HG02798 (cell line): Measurements from ENCODE around the gene BHLHA15.

Experiments
- ATAC-seq: cut with Tn5 transposase; IDR thresholded peaks from one replicate; pipeline ENCODE4 v1.9.1; 2021; ENCODE audit warnings: mild to moderate bottlenecking; ENCODE audit not compliant: unreplicated experiment, poor library complexity

Gene BHLHA15

DNA sequence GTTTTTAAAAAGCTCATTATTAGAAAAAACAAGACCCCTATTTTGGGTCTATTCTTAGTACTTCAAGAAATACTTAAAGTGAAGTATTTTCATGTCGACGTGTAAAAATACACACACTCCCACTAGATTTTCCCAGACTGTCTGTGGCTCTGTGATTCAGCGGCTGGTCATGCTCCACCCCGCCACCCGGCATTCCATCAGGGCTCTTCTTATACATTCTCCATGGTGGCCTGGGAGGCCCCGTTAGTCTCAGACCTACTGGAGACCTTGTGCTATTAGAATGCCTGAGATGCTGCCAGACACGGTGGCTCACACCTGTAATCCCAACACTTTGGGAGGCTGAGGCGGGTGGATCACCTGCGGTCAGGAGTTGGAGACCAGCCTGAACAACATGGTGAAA is 27.7 kb downstream of the BHLHA15 start:
- ATAC-seq = no peak

DNA sequence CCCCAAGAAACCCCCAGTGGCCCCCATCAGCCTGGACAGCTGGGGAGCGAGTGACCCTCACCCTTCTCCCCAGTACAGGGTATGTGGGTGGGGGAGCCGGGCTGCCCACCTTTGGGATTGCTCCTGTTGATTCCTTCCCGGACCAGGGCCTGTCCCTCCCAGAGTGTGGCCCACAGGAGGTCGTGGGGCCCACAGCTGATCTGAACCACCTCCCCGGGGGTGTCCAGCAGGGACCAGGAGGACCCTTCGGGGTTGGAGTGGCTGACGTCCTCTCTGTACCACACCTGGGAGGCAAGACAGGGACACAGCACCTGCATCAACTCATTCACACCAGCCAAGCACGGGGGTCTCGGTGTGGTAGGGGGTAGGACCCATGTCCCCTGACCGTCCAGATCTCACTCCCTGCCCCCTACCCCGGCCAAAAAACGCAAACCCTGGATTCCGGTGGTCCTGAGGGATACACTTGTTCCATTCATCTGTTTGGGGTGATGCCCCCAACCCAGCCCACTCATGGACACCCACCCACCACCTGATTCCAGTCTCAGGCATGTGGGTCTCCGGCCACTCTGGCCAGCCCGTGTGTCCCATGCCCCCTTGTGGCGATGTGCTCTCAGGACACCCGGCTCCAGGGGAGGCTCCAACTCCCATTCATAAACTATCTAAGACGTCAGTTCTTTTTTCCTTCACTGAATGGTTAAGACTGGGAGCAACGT is 29.9 kb downstream of the BHLHA15 start:
- ATAC-seq = no peak

- ATAC-seq = no peak
Observed at GRCh38 chr7:98241674-98242241, 30.5 kb downstream of the BHLHA15 start.

GRCh38 chr7:98242342-98242741 is 31.1 kb downstream of the BHLHA15 start:
- ATAC-seq = no peak

DNA sequence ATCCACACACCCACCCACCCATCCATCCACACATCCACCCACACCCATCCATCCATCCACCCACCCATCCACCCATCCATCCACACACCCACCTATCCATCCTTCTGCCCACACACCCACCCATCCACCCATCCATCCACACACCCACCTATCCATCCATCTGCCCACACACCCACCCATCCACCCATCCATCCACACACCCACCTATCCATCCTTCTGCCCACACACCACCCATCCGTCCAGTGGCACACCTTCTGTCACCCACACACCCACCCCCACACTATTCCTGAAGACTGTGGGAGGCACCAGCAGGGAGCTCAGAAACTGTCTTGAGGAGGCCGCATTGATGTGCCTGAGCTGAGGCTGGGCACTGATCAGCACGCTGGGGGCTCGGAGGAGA is 31.7 kb downstream of the BHLHA15 start:
- ATAC-seq = no peak

DNA sequence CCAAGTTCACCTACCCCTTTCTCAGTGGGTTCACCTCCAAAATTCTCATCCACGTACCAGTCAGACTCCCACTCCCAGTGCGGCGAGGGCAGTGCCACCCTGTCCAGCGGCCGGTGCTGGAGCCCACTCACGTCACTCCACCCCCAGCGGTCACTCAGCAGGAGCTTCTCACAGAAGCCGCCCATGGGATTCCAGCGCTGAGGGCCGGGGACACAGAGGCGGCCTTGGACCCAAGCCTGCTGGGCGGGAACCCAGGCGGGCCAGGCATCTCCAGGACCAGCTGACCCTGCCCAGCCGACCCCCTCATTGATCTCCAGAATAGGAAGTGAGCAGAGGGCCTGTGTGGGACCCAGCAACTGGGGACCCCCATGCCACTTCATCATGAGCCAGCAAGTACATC is 33.6 kb downstream of the BHLHA15 start:
- no peak for ATAC-seq

DNA sequence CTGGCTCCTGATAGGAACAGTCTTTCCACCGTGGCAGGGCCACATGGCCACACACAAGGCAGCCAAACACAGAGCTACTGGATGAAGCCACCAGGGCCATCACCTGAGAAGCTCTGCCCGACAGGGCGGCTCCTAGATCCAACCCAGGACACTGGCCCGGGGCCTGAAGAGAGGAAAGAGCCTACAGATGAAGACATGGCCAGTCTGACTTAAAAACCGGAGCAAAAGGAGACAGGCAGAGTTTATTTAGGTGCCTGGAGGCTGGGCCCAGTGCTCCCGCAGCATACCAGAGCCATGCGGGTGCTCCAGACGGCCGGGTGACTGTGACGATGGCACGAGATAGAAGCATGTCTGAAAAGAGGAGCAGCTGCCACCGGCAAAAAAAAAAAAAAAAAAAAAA is 36.9 kb downstream of the BHLHA15 start:
- no peak for ATAC-seq

DNA sequence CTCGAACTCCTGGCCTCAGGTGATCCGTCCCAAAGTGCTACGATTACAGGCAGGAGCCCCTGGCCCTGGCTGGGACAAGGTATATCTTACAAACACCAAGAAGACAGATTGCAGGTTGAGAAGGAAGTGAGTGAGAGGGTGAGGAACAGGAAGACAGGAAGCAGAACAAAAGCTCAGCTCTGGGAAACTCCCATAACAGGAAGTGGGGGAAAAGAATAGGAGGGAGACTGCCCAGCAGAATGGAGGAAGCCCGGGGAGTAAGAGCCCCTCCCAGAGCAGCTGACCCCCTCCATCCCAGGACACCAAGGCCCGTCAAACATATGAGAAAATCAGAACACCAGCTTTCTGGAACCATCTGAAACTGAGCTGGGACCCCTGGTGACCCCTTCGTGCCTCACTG is 37.9 kb downstream of the BHLHA15 start:
- no peak for ATAC-seq

- ATAC-seq = peak; percentile 13
Observed at GRCh38 chr7:98250789-98251188, 39.5 kb downstream of the BHLHA15 start.

DNA sequence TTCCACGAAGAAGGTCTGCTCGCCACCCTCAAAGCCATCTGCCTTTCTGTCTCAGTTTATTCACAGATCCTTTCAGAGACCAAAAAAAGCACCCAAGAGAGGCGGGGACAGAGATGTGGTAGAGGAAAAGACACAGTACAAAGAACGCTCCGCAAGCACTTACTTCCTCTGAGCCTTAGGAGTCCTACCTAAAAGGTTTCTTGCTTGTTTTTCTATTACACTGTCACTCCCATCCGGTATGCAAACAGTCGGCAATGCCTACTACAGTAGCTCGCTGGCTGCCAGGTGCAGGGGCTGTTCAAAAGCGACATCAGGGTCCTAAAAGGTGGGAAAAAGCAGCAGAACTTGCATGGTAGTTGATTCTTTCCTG is 40.0 kb downstream of the BHLHA15 start:
- peak; percentile 12 for ATAC-seq

DNA sequence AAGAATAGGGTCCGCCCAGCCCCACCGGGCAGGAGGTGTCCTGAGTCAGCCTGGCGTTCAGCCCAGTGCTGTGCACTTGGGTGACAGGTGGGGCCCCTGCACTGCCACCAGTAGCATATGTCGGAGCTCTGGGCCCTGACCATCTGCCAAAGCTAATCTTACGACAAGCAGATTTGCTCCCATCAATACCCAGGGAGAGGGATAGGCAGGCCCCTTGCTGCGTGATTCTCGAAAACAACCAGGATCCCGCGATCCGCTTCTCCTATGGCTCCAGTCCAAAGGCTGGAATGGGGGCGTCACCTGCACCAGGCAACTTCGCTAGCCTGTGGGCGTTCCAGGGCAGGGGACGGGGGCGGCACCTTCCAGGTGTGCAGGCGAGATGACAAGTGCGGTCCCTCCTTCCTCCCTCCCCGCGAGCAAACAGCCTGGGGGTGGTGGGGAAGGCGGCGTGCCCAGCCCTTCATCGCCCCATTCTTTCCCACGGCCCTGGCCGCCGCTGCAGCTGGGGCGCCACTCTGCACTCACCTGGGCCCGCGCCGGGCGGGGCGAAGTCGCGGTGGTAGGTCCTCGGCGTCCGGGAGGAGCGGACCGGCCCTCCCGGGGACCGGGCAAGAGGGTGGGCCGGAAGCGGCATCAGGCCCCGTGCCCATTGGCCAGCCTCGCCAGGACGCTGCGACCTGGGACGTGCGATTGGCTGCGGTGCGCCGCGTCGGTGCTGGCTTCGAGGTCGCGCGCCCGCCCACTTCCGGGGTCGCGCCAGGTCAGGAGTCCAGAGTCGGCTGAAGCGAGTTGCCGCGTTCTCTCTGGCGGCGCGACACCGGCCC is 40.6 kb downstream of the BHLHA15 start, which contains the start of gene TECPR1:
TSS of gene TECPR1 (minus strand) at position 632 of the 824 bp plus-strand sequence. CDS start 6,086 bp downstream, outside the sequence.
- peak; percentile 99 for ATAC-seq

GRCh38 chr7:98252425-98253054 is 41.3 kb downstream of the BHLHA15 start:
- ATAC-seq = peak; percentile 29

GRCh38 chr7:98254516-98254915 is 43.3 kb downstream of the BHLHA15 start:
- ATAC-seq = no peak

GRCh38 chr7:98254951-98255610 is 43.8 kb downstream of the BHLHA15 start:
- no peak for ATAC-seq

DNA sequence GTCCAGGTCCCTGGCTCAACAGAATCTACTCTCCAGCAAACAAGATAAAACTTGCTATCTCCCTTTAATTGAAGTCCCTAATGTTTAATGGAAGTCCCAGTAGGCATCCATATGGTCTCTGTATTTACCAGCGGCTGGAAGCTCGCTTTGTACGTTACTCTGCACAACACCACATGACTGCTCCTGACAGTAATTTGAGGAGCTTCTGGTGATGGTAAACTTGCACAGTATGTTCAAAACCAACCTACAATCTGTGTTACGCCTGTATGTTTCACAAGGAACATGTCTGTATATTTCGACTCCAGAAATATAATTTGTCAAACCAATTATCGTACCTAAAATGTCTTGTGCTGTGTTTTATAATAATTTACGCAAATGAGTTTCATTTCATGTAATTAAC is 45.2 kb downstream of the BHLHA15 start:
- no peak for ATAC-seq

GRCh38 chr7:98257701-98258100 is 46.5 kb downstream of the BHLHA15 start:
- no peak for ATAC-seq
